Coronary artery (tissue), 2 donors: ENCODE data around the gene UBE3B.

ENCODE experiments used
- DNase-seq: peaks from one replicate; pipeline ENCODE4 v3.0.0-alpha.2; 2017; ENCODE audit warnings: low spot score
- H3K27ac ChIP-seq, 2 donors: fragments of 200-600 bp; sonication (generic); one replicate each; pipeline ENCODE4 v1.5.1; 2016 to 2019
- H3K4me3 ChIP-seq: fragments of 200-600 bp; sonication (generic); 2 replicates; pipeline ENCODE4 v1.5.1; 2016; ENCODE audit warnings: mild to moderate bottlenecking, moderate library complexity
- CTCF ChIP-seq: fragments of 200-600 bp; sonication (generic); IDR thresholded peaks from one replicate; pipeline ENCODE4 v1.5.1; 2019; ENCODE audit warnings: antibody characterized with exemption

UBE3B gene

GRCh38 chr12:109557805-109558204 is 80.4 kb downstream of the UBE3B start:
- Histone ChIP-seq H3K4me3 (no peak overlapping the region), H3K27ac (no peak overlapping the region)
- TF ChIP-seq CTCF: no peak
- no peak for DNase-seq

- Histone ChIP-seq H3K4me3 (no peak overlapping the region), H3K27ac (no peak overlapping the region)
- no peak for TF ChIP-seq CTCF
- no peak for DNase-seq
Observed at GRCh38 chr12:109558374-109559199, 81.2 kb downstream of the UBE3B start.

- DNase-seq: no peak
- TF ChIP-seq CTCF: no peak
- Histone ChIP-seq H3K4me3 (no peak overlapping the region), H3K27ac (no peak overlapping the region)
Observed at GRCh38 chr12:109559200-109559505, 81.7 kb downstream of the UBE3B start.

GRCh38 chr12:109559601-109560000 is 82.2 kb downstream of the UBE3B start:
- no peak for DNase-seq
- no peak for TF ChIP-seq CTCF
- Histone ChIP-seq H3K27ac (no peak overlapping the region), H3K4me3 (no peak overlapping the region)

- TF ChIP-seq CTCF: no peak
- DNase-seq: no peak
- Histone ChIP-seq H3K27ac (no peak overlapping the region), H3K4me3 (no peak overlapping the region)
Observed at GRCh38 chr12:109560867-109561710, 83.7 kb downstream of the UBE3B start.

GRCh38 chr12:109561711-109562030 is 84.2 kb downstream of the UBE3B start:
- no peak for TF ChIP-seq CTCF
- Histone ChIP-seq H3K27ac (no peak overlapping the region), H3K4me3 (no peak overlapping the region)
- DNase-seq: no peak

GRCh38 chr12:109562871-109563270 is 85.4 kb downstream of the UBE3B start:
- Histone ChIP-seq H3K27ac (no peak overlapping the region), H3K4me3 (no peak overlapping the region)
- no peak for DNase-seq
- no peak for TF ChIP-seq CTCF
